CD14-positive monocyte (primary cell): ENCODE measurements around the gene ZNF680. TPM values are rescaled to one million over a fixed set of nuclear protein-coding genes. Genes with fewer than 3 reads are reported as not detected.

ENCODE experiments used
- DNase-seq, 3 donors: peaks; one replicate each; pipeline ENCODE4 v3.0.0-alpha.2; 2011 to 2022
- H2AFZ ChIP-seq: 2 replicates; pipeline ENCODE4 v1.6.0; 2012; ENCODE audit warnings: mild to moderate bottlenecking, low read depth, low read length, inconsistent platforms; ENCODE audit not compliant: insufficient read depth, poor library complexity, severe bottlenecking
- H3K27ac ChIP-seq, 2 donors: 1 replicate in 1 of 2; 2 replicates in 1 of 2; pipeline ENCODE4 v1.5.1; 2012 to 2013; ENCODE audit warnings: low read length in 2 of 2, control low read depth in 1 of 2, inconsistent platforms in 1 of 2, low read depth in 1 of 2, mild to moderate bottlenecking in 1 of 2
- H3K27me3 ChIP-seq, 2 donors: one replicate each; pipeline versions ENCODE4 v1.6.0 to v1.6.1; 2011 to 2013; ENCODE audit warnings: low read length in 2 of 2; ENCODE audit not compliant: control insufficient read depth in 2 of 2, insufficient read depth in 2 of 2
- H3K36me3 ChIP-seq, 2 donors: replicated peaks in 1 of 2; 1 replicate in 1 of 2; 2 replicates in 1 of 2; pipeline versions ENCODE4 v1.5.1 to v1.6.1; 2012 to 2013; ENCODE audit warnings: low read length in 2 of 2, control low read depth in 1 of 2, inconsistent platforms in 1 of 2, mild to moderate bottlenecking in 1 of 2; ENCODE audit not compliant: insufficient read depth in 2 of 2, control insufficient read depth in 1 of 2
- H3K4me1 ChIP-seq, 2 donors: 1 replicate in 1 of 2; 2 replicates in 1 of 2; pipeline versions ENCODE4 v1.5.1 to v1.6.1; 2012 to 2013; ENCODE audit warnings: low read length in 2 of 2, control low read depth in 1 of 2, inconsistent platforms in 1 of 2, mild to moderate bottlenecking in 1 of 2, moderate library complexity in 1 of 2; ENCODE audit not compliant: insufficient read depth in 2 of 2, control insufficient read depth in 1 of 2
- H3K4me2 ChIP-seq: replicated peaks from 2 replicates; pipeline ENCODE3; 2012; ENCODE audit warnings: low read length, moderate library complexity, mild to moderate bottlenecking; ENCODE audit not compliant: poor library complexity, severe bottlenecking; ENCODE audit errors: extremely low read depth
- H3K4me3 ChIP-seq, 3 experiments: fragments of 200-600 bp in 1 of 3; sonication (generic) in 1 of 3; replicated peaks in 1 of 3; 1 replicate in 2 of 3; 2 replicates in 1 of 3; pipeline ENCODE4 v1.5.1; 2011 to 2013; ENCODE audit warnings: low read length in 3 of 3, mild to moderate bottlenecking in 3 of 3, control low read depth in 2 of 3, low read depth in 2 of 3, inconsistent platforms in 1 of 3, moderate library complexity in 1 of 3
- H3K79me2 ChIP-seq: 2 replicates; pipeline ENCODE4 v1.6.0; 2012; ENCODE audit warnings: mild to moderate bottlenecking, control low read depth, inconsistent platforms, low read length, moderate library complexity; ENCODE audit not compliant: insufficient read depth
- H3K9ac ChIP-seq: 2 replicates; pipeline ENCODE4 v1.6.0; 2017; ENCODE audit warnings: low read length, mild to moderate bottlenecking; ENCODE audit not compliant: insufficient read depth, poor library complexity, severe bottlenecking
- H3K9me3 ChIP-seq, 2 donors: replicated peaks in 1 of 2; 1 replicate in 1 of 2; 2 replicates in 1 of 2; pipeline versions ENCODE4 v1.5.1 to v1.6.1; 2012 to 2013; ENCODE audit warnings: low read length in 2 of 2, control low read depth in 1 of 2; ENCODE audit not compliant: control insufficient read depth in 1 of 2, insufficient read depth in 1 of 2
- H4K20me1 ChIP-seq: 2 replicates; pipeline ENCODE4 v1.6.0; 2012; ENCODE audit warnings: mild to moderate bottlenecking, low read length, control low read depth, moderate library complexity; ENCODE audit not compliant: insufficient read depth
- H3K27ac Mint-ChIP-seq, 7 donors: one replicate each; pipeline ENCODE4 v1.8.0; 2020; ENCODE audit warnings: mild to moderate bottlenecking in 7 of 7, mixed read lengths in 7 of 7, moderate library complexity in 6 of 7, inconsistent platforms in 2 of 7
- H3K27me3 Mint-ChIP-seq, 3 donors: one replicate each; pipeline ENCODE4 v1.8.0; 2021 to 2022; ENCODE audit warnings: low read depth in 3 of 3, mild to moderate bottlenecking in 3 of 3, mixed read lengths in 3 of 3, moderate library complexity in 3 of 3, inconsistent platforms in 1 of 3
- H3K36me3 Mint-ChIP-seq, 2 donors: one replicate each; pipeline ENCODE4 v1.8.0; 2020; ENCODE audit warnings: mixed read lengths in 2 of 2, inconsistent platforms in 1 of 2, mild to moderate bottlenecking in 1 of 2
- H3K4me1 Mint-ChIP-seq: one replicate; pipeline ENCODE4 v1.8.0; 2020; ENCODE audit warnings: mild to moderate bottlenecking, mixed read lengths
- H3K4me3 Mint-ChIP-seq, 2 donors: one replicate each; pipeline ENCODE4 v1.8.0; 2020; ENCODE audit warnings: mild to moderate bottlenecking in 2 of 2, mixed read lengths in 2 of 2, moderate library complexity in 1 of 2
- H3K9me3 Mint-ChIP-seq, 7 donors: one replicate each; pipeline ENCODE4 v1.8.0; 2020 to 2022; ENCODE audit warnings: mixed read lengths in 7 of 7, mild to moderate bottlenecking in 6 of 7, moderate library complexity in 6 of 7, inconsistent platforms in 2 of 7
- CTCF ChIP-seq: fragments of 200-600 bp; IDR thresholded peaks from one replicate; pipeline ENCODE4 v1.8.0; 2022; ENCODE audit warnings: antibody characterized with exemption, mild to moderate bottlenecking
- WGBS: methylation state at CpG from one replicate; pipeline ENCODE4 v1.1.5; 2013; ENCODE audit warnings: missing lambda C conversion rate; ENCODE audit not compliant: insufficient coverage; 5-methylcytosine and 5-hydroxymethylcytosine counted together
- intact Hi-C, 2 donors: fragments of 100-400 bp; cut with micrococcal nuclease; formaldehyde crosslinking; loops; one replicate each; pipeline versions ENCODE4 v1.15.0 to v1.15.1; 2023
- polyA plus RNA-seq, 3 donors: library from polyadenylated mRNA; depleted of rRNA in 1 of 3; unstranded in 2 of 3; stranded (reverse) in 1 of 3; fragments of 300-500 nt in 2 of 3; fragments of >200 nt in 1 of 3; fragmentation: Illumina TruSeq in 2 of 3; gene quantifications; 1 replicate in 2 of 3; 2 replicates in 1 of 3; pipeline ENCODE4 v1.2.3, GENCODE V29; 2012 to 2021

Gene ZNF680
- polyA plus RNA-seq, 3 donors = 0.69 to 1.6 (median 1.5) TPM

- no peak overlapping the region for H2AFZ ChIP-seq
- no peaks in the 10 kb centered on the region for H3K36me3 Mint-ChIP-seq
- peaks cover 22 to 59% (median 42%) of the 10 kb centered on the region in 7 donors for H3K9me3 Mint-ChIP-seq
- TF ChIP-seq CTCF = no peak
- no peaks in the 10 kb centered on the region for H3K27me3 ChIP-seq
- no peak overlapping the region for H3K4me2 ChIP-seq
- H3K27ac ChIP-seq = no peak overlapping the region
- no peak overlapping the region for H3K27ac Mint-ChIP-seq
- H4K20me1 ChIP-seq = no peaks in the 10 kb centered on the region
- peaks cover 1 to 2% (median 2%) of the 10 kb centered on the region in 3 donors for H3K27me3 Mint-ChIP-seq
- H3K9ac ChIP-seq = no peak overlapping the region
- H3K79me2 ChIP-seq = no peaks in the 10 kb centered on the region
- no peak for DNase-seq
- no peak overlapping the region for H3K4me3 Mint-ChIP-seq
- intact Hi-C loops = no loop called here
- no peaks in the 10 kb centered on the region for H3K4me1 Mint-ChIP-seq
- H3K4me1 ChIP-seq = no peaks in the 10 kb centered on the region
- WGBS = 26% methylated on average over 26 of the region's 26 CpGs
- H3K36me3 ChIP-seq = no peaks in the 10 kb centered on the region
- peaks cover 53 to 58% of the 10 kb centered on the region in 2 donors for H3K9me3 ChIP-seq
- no peak overlapping the region for H3K4me3 ChIP-seq
Measured at GRCh38 chr7:64494912-64495461, 67.9 kb downstream of the ZNF680 start.

- Histone ChIP-seq H3K27me3 (no peaks in the 10 kb centered on the region), H3K9me3 (peaks cover 30 to 74% of the 10 kb centered on the region in 2 donors), H3K36me3 (no peaks in the 10 kb centered on the region), H3K9ac (no peak overlapping the region), H3K4me1 (no peaks in the 10 kb centered on the region), H4K20me1 (no peaks in the 10 kb centered on the region), H3K79me2 (no peaks in the 10 kb centered on the region), H2AFZ (no peak overlapping the region), H3K4me2 (no peak overlapping the region), H3K27ac (no peak overlapping the region), H3K4me3 (no peak overlapping the region)
- DNase-seq = no peak
- Mint-ChIP-seq H3K27me3 (no peaks in the 10 kb centered on the region), H3K9me3 (peaks cover 17 to 56% (median 42%) of the 10 kb centered on the region in 7 donors), H3K27ac (no peak overlapping the region), H3K4me1 (no peaks in the 10 kb centered on the region), H3K4me3 (no peak overlapping the region), H3K36me3 (no peaks in the 10 kb centered on the region)
- no peak for TF ChIP-seq CTCF
- no CpG with 5 or more reads among the region's 1 CpG for WGBS
- intact Hi-C loops = no loop called here
Measured at GRCh38 chr7:64485623-64486022, 77.2 kb downstream of the ZNF680 start.

Other genes starting within 250 kb of the ZNF680 start
- gene ZNF736, start 249.1 kb downstream of the ZNF680 start, polyA plus RNA-seq = 1 to 10 TPM; 1.3 to 7.1 (median 1.4) TPM
- gene ZNF107, start 103.1 kb upstream of the ZNF680 start, polyA plus RNA-seq = under 1 TPM; 0.44 to 0.89 (median 0.65) TPM
- gene ZNF138, start 231.4 kb upstream of the ZNF680 start, polyA plus RNA-seq = 1 to 10 TPM in 2 of 3 donors, under 1 TPM in 1; 0.89 to 1.1 (median 1.1) TPM